Measurements from ENCODE around the gene POLE4.

POLE4 gene

GRCh38 chr2:74939919-74940812, 18.3 kb upstream of the POLE4 start:
- no peak for DNase-seq (ENCODE audit: low read depth, low spot score)

DNA sequence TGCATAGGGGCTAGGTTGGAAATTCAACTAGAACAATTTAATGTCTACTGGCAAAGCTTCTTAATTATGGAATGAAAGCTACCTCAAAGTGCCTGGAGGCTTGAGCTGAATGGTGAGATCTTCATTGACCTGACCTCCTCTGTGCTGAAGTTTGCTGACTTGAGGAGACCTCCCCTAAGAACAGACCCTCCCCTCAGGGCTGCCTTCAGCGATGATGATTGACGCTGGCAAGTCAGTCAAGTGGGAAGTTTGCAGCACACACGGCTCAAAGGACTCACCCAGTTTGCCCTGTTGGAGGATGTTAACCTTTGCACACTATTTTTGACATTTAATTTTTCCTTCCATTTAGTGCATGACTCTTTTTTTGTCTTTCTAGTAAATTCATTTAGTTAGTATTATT, 17.2 kb upstream of the POLE4 start:
- no peak for DNase-seq (ENCODE audit: low read depth, low spot score)

- no peak for DNase-seq (ENCODE audit: low read depth, low spot score)
Measured at GRCh38 chr2:74942263-74942662, 16.2 kb upstream of the POLE4 start.

GRCh38 chr2:74944987-74945787, 13.3 kb upstream of the POLE4 start:
- no peak for DNase-seq (ENCODE audit: low read depth, low spot score)

DNA sequence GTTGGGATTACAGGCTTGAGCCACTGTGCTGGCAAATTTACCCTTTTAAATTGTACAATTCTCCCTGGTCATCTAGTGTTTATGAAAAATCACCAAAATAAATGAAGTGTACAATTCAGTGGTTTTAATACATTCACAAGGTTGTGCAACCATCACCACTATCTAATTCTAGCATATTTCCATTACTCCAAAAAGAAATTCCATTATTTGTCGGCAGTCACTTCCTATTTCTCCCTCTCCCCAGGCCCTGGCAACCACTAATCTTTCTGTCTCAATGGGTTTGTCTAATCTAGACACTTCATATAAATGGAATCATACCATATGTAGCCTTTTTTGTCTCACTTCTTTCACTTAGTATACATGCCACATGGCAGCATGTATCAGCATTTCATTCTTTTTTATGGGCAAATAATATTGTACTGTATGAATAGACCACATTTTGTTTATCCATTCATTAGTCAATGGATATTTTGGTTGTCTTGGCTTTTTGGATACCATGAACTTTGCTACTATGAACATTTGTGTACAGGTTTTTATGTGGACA, 12.6 kb upstream of the POLE4 start:
- peak; percentile 20 for DNase-seq (ENCODE audit: low read depth, low spot score)

DNA sequence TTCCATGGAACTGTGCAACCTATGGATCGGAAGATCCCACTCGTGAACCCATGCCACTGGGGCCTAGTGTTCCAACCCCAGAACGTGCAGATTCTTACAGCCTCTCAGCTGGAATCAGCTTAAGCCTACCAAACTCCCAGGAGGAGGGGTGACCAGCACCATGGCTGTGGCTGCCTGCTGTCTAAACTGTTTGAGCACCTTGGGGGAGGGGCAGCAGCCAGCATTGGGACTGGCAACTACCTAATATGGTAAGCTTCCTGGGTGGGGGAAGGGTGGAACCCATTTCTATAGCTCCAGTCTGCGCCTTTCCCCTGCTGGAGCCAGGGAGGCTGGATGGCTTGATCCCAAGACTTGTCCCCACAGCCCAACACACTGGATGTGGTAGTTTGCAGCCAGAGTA, 10.7 kb upstream of the POLE4 start:
- DNase-seq (ENCODE audit: low read depth, low spot score): no peak

DNA sequence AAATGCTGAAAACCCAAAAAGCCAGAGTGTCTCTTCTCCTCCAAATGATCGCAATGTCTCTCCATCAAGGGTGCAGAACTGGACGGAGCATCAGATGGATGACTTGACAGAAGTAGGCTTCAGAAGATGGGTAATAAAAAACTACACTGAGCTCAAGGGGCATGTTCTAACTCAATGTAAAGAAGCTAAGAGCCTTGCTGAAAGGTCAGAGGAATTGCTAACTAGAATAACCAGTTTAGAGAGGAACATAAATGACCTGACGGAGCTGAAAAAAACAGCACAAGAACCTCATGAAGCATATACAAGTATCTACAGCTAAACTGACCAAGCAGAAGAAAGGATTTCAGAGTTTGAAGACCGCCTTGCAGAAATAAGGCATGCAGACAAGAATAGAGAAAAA, 9.7 kb upstream of the POLE4 start:
- DNase-seq (ENCODE audit: low read depth, low spot score): no peak

DNA sequence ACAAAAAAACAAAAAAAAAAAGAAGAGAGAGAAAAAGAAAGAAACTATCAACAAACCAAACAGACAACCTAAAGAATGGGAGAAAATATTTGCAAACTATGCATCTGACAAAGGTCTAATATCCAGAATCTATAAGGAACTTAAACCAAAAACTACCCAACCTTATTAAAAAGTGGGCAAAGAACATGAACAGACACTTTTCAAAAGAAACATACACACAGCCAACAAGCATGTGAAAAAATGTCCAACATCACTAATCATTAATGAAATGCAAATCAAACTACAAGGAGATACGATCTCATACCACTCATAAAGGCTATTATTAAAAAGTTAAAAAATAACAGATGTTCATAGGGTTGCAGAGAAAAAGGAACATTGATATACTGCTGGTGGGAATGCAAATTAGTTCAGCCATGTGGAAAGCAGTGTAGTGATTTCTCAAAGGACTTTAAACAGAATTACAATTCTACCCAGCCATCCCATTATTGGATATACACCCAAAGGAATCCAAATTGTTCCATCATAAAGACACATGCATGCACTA, 7.2 kb upstream of the POLE4 start:
- DNase-seq (ENCODE audit: low read depth, low spot score): no peak

GRCh38 chr2:74952575-74952974, 5.9 kb upstream of the POLE4 start:
- no peak for DNase-seq (ENCODE audit: low read depth, low spot score)

DNA sequence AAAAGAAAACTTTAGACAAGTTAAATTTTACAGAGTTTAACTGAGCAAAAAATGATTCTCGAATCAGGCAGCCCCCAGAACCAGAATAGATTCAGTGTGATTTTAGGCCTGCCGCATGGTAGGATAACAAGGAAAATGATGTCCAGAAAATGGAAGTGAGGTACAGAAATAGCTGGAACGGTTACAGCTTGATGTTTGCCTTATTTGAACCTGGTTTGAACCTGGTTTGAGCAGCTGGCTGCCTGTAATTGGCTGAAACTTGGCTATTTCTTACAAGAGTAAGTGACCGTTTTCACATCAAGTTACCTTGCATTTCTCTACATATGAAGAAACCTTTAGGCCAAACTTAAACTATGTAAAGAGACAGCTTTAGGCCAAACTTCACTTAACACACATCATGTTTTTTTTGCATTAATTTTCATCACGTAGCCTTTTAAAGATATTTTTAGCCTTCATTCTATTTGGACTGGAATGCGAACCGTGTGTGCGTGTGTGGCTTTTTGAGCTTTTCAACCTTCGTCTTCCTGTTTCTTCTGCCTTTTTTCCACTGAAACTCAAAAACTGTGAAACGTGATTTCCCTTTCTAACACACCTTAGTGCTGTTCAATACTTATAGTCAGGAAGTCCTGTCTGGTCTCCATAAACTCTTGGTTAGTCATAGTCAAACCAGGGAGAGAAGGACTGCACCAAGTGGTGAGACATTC, 4.5 kb upstream of the POLE4 start:
- no peak for DNase-seq (ENCODE audit: low read depth, low spot score)

GRCh38 chr2:74954500-74954874, 4.0 kb upstream of the POLE4 start:
- no peak for DNase-seq (ENCODE audit: low read depth, low spot score)

DNA sequence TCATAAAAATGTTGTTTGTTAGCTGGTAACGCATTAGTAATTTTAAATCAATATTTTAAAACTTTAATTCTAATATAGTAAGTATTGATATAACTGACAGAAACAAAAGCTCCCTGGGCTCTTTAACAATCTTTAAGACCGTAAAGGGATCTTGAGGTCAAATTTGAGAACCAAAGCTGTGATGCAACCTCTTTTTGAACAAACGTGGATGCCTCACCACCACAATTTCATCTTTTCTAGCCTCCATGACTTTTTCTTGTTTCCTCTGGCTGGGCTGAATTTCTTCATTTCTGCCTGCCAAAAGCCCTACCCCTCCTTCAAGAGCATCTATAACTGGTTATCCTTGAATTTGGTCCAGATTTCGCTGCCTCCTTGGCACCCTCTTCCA, 563 bp upstream of the POLE4 start:
- DNase-seq (ENCODE audit: low read depth, low spot score): no peak

DNA sequence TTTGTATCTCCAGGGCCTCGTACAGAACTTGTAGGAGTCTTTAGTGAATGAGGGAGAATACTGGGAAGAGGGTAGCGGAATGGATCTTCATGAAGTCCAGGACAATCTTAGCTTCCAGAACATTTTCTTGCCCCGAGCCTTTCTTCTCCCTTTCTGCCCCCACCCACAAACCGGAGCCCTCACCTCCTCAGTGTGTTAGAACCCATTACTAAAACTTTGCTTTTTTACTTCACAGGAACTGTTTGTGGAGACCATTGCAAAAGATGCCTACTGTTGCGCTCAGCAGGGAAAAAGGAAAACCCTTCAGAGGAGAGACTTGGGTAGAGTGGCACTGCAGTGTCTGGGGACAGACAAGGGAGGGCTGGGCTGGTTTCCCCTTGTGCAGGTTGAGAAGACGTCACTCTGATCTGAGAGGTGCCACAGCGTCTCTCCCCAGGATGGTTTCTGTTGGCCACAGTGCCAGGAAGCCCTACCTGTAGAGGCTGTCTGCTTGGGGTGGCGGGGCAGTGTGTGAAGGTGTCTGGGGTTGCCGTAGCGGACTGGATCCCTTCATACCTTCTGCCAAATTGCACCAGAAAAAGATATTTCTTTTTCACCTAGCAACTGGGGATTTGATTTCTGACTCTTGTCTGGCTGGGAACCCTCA, 786 bp downstream of the POLE4 start:
- no peak for DNase-seq (ENCODE audit: low read depth, low spot score)

DNA sequence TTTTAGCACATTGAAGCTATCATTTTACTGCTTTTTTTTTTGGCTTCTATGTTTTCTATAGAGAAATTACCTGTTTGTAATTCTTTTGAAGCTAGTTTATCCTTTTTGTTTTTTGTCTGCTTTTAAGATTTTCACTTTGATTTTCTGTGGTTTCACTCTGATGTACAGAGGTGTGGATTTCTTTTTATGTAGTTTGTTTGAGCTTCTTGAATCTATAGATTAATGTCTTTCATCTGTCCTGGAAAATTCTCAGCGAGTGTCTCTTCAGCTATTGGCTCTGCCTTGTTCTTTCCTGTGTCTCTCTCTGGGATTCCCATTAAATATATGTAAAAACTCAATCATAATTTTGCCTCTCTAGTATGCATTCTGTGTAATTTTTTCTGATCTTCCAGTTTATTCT, 8.4 kb downstream of the POLE4 start:
- DNase-seq (ENCODE audit: low read depth, low spot score): no peak

- no peak for DNase-seq (ENCODE audit: low read depth, low spot score)
Measured at GRCh38 chr2:74975016-74975415, 16.6 kb downstream of the POLE4 start.

DNA sequence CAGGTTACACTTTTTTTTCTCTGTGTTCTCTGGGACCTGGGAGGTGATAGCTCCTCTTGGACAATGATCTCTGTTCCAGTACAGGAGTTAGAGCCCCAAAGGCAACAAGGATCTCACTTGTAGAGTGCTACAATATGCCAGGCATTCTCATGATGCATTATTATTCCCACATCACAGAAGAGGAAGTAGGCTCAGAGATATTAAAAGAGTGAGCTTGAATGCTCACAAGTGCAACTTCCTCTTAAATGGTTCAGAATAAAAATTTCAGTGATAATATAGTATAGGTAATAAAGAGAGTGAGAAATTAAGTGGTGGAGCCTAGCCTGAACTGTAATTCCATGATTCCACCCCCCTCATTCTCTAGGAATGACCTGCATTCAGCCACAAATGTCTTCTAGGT, 21.4 kb downstream of the POLE4 start:
- DNase-seq (ENCODE audit: low read depth, low spot score): no peak

DNA sequence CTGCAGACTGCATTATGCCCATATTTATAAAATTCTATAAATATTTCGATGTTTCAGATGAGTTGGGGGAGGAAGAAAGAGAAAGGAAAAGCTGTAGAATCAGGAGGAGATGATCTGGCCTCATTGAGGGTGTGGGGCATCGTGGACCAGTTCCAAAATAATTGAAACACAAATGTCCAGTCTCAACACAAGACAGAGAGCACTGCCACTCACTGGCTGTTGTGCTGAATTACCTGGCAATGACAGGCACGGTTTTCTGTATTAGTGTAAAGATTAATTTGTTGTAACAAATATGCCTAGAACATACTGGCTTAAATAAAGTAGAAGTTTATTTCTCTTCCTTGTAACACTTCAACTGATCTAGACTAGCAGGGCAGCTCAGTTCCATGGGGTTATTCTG, 24.1 kb downstream of the POLE4 start:
- DNase-seq (ENCODE audit: low read depth, low spot score): no peak

- DNase-seq (ENCODE audit: low read depth, low spot score): no peak
Measured at GRCh38 chr2:74983631-74984392, 25.4 kb downstream of the POLE4 start.

- DNase-seq (ENCODE audit: low read depth, low spot score): no peak
Measured at GRCh38 chr2:74984947-74985637, 26.6 kb downstream of the POLE4 start.
